Measurements from ENCODE around the gene SIPA1L3. TPM values are rescaled to one million over a fixed set of nuclear protein-coding genes. Genes with fewer than 3 reads are reported as not detected.

The SIPA1L3 gene
- total and polyA plus RNA-seq, 9 of the 15 experiments (the other 6 are each of a cell fraction or from before 2014, with no cell fraction given) = 0.01 to 6.1 (median 2.5) TPM

- H3K4me1 ChIP-seq (replicated peaks in 1 of 2; ENCODE audit: control insufficient read depth in 2 of 2, insufficient read depth in 2 of 2, low read length in 2 of 2) = no peaks in the 10 kb centered on the region; a peak in 1 of 5 replicates
Measured at GRCh38 chr19:38049105-38049649, 142.2 kb downstream of the SIPA1L3 start.

More at GRCh38 chr19:38049105-38049649, 142.2 kb downstream of the SIPA1L3 start:
- Histone ChIP-seq H3K9me3 (replicated peaks; ENCODE audit: control insufficient read depth, insufficient read depth, low read depth, low read length) (no peaks in the 10 kb centered on the region), H3K4me3 (no peak overlapping the region), H2AFZ (ENCODE audit: low read depth, low read length) (no peak overlapping the region), H3K27ac (ENCODE audit: extremely low read depth, low read depth, low read length) (no peak overlapping the region), H3K9ac (ENCODE audit: insufficient read depth in 1 of 2, low read depth in 2 of 2, low read length in 2 of 2) (no peak overlapping the region), H3K4me2 (ENCODE audit: insufficient read depth, low read length) (no peak overlapping the region), H3K27me3 (ENCODE audit: control insufficient read depth in 2 of 2, insufficient read depth in 2 of 2, low read length in 2 of 2) (peaks cover 13 to 36% of the 10 kb centered on the region in 2 experiments; a peak in 4 of 5 replicates), H3K79me2 (ENCODE audit: control insufficient read depth, insufficient read depth, low read length) (no peaks in the 10 kb centered on the region), H3K36me3 (ENCODE audit: control insufficient read depth, insufficient read depth, low read length) (no peaks in the 10 kb centered on the region), H3K9me1 (ENCODE audit: control insufficient read depth, insufficient read depth, low read length) (no peaks in the 10 kb centered on the region), H4K20me1 (replicated peaks; ENCODE audit: control insufficient read depth, insufficient read depth, low read length) (peaks cover 8% of the 10 kb centered on the region)
- intact Hi-C loops (cut with micrococcal nuclease) (no loop called here), in situ Hi-C loops (cut with MboI) (no loop called here)
- ChIA-PET POLR2A (interaction anchor here (0.6 to 1.4 kb wide), 2 partner anchors 12 to 45 kb away, joined by 4 read pairs; no protein-coding TSS in a partner anchor), CTCF (ENCODE audit: low intra/inter-chr PET ratio) (no interaction called here)
- no peak for DNase-seq (ENCODE audit: extremely low read depth in 1 of 4, low spot score in 3 of 4)
- ATAC-seq = no peak
- TF ChIP-seq MEF2A (IDR thresholded peaks at IDR 0.05; ENCODE audit: control insufficient read depth, low read depth, low read length) (no peak), KDM5B (IDR thresholded peaks at IDR 0.05; ENCODE audit: insufficient replicate concordance, low read depth, low read length) (no peak), ETV1 (tag; conservative IDR thresholded peaks at IDR 0.05; ENCODE audit: low read depth) (0 out of 2 replicates have a peak, but pooled peaks have one; percentile 26), ELK3 (CRISPR knock-in tag; IDR thresholded peaks at IDR 0.05) (no peak)
- TF ChIP-seq, protein P1, sequence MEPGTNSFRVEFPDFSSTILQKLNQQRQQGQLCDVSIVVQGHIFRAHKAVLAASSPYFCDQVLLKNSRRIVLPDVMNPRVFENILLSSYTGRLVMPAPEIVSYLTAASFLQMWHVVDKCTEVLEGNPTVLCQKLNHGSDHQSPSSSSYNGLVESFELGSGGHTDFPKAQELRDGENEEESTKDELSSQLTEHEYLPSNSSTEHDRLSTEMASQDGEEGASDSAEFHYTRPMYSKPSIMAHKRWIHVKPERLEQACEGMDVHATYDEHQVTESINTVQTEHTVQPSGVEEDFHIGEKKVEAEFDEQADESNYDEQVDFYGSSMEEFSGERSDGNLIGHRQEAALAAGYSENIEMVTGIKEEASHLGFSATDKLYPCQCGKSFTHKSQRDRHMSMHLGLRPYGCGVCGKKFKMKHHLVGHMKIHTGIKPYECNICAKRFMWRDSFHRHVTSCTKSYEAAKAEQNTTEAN (CRISPR knock-in tag; IDR thresholded peaks at IDR 0.05) = no peak
- WGBS (ENCODE audit: insufficient coverage, low coverage, missing lambda C conversion rate) = 12% methylated on average over 10 of the region's 10 CpGs
- no peak for FAIRE-seq
- no TSS peak for BruUV-seq (replicated peaks)

Data from K562 (cell line).